HG02840 (cell line): Measurements from ENCODE around the gene CACNA1A.

ENCODE experiments used
- ATAC-seq: cut with Tn5 transposase; IDR thresholded peaks from one replicate; pipeline ENCODE4 v1.9.1; 2021; ENCODE audit warnings: mild to moderate bottlenecking, moderate library complexity, moderate number of reproducible peaks; ENCODE audit not compliant: unreplicated experiment, low FRiP score

CACNA1A gene

GRCh38 chr19:13252569-13253335, 253.5 kb downstream of the CACNA1A start:
- no peak for ATAC-seq

GRCh38 chr19:13244920-13245319, 261.4 kb downstream of the CACNA1A start:
- no peak for ATAC-seq

- no peak for ATAC-seq
Observed at GRCh38 chr19:13241231-13242104, 264.8 kb downstream of the CACNA1A start.

- ATAC-seq, result no peak
Observed at GRCh38 chr19:13240312-13241022, 265.8 kb downstream of the CACNA1A start.

GRCh38 chr19:13238891-13239534, 267.3 kb downstream of the CACNA1A start:
- ATAC-seq, result no peak

GRCh38 chr19:13234518-13234917, 271.8 kb downstream of the CACNA1A start:
- no peak for ATAC-seq

DNA sequence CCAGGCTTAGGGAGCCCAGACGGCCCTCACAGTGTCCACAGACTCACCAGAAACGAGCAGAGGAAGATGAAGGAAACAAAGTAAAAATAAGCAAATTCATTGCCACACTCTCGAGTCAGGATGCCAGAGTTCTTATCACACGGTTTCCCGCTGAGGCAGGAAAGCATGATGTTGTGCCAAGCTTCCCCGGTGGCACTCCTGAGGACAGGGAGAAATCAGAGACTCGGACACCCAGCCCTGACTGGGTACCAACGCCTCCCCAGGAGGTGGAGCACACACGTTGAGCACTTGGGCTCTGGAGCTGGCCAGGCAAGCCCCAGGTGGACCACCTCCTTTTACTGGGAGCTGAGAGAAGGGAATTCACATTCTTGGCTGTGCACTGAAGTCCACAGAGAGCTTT, 274.6 kb downstream of the CACNA1A start:
- no peak for ATAC-seq

GRCh38 chr19:13229246-13229645, 277.0 kb downstream of the CACNA1A start:
- no peak for ATAC-seq

- no peak for ATAC-seq
Observed at GRCh38 chr19:13228561-13228960, 277.7 kb downstream of the CACNA1A start.

GRCh38 chr19:13226983-13227382, 279.3 kb downstream of the CACNA1A start:
- no peak for ATAC-seq

GRCh38 chr19:13225973-13226865, 280.1 kb downstream of the CACNA1A start:
- ATAC-seq, result no peak

GRCh38 chr19:13225085-13225484, 281.2 kb downstream of the CACNA1A start:
- ATAC-seq, result no peak

- ATAC-seq, result no peak
Observed at GRCh38 chr19:13220847-13221246, 285.4 kb downstream of the CACNA1A start.

DNA sequence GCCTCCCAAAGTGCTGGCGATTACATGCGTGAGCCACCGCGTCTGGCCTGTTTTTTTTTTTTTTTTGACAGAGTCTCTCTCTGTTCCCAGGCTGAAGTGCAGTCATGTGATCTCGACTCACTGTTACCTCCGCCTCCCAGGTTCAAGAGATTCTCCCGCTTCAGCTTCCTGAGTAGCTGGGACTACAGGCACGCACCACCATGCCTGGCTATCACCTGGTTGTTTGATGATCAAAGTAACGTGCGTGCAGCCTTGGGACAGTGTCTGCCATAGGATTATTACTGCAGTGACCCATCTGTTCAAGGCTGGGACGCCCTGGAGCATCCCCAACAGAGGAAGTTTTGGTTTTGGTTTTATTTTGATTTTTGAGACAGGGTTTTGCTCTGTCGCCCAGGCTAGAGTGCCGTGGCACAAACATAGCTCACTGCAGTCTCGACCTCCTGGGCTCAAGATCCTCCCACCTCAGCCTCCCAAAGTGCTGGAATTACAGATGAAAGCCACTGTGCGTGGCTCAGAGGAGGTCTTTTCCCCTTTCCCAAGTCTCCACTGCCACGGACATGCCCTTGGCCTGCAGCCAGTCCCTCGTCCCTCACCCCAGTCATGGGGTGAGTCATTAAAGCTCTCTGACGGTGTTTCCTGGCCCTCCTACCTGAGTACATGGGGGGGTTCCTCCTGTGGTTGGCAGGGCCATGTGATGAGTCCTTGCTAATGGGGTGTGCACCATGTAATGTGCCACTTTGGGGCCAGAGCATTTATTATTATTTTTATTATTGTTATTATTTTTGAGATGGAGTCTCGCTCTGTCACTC, 290.5 kb downstream of the CACNA1A start:
- no peak for ATAC-seq

GRCh38 chr19:13214036-13214730, 292.1 kb downstream of the CACNA1A start:
- ATAC-seq, result no peak

- ATAC-seq, result no peak
Observed at GRCh38 chr19:13212759-13213330, 293.4 kb downstream of the CACNA1A start.

GRCh38 chr19:13211426-13212308, 294.6 kb downstream of the CACNA1A start:
- ATAC-seq, result no peak
